ENCODE measurements around the gene ASB15.

Gene ASB15

GRCh38 chr7:123658023-123658422 lies 56.4 kb downstream of the ASB15 start:
- Histone ChIP-seq H3K27me3 (no peaks in the 10 kb centered on the region), H3K4me1 (no peaks in the 10 kb centered on the region), H3K4me3 (no peak overlapping the region), H3K9me3 (no peaks in the 10 kb centered on the region), H3K4me2 (no peak overlapping the region), H3K36me3 (no peaks in the 10 kb centered on the region), H3K9ac (no peak overlapping the region), H4K20me1 (no peaks in the 10 kb centered on the region), H3K27ac (no peak overlapping the region)
- TF ChIP-seq Cebpa-rat (IDR thresholded peaks at IDR 0.05) = no peak

GRCh38 chr7:123660514-123661354 lies 59.1 kb downstream of the ASB15 start:
- H3K36me3 ChIP-seq = no peaks in the 10 kb centered on the region
- no peaks in the 10 kb centered on the region for H3K4me1 ChIP-seq
- no peak for TF ChIP-seq Cebpa-rat (IDR thresholded peaks at IDR 0.05)
- H3K4me3 ChIP-seq = no peak overlapping the region
- H3K9me3 ChIP-seq = no peaks in the 10 kb centered on the region
- H3K4me2 ChIP-seq = no peak overlapping the region
- no peak overlapping the region for H3K9ac ChIP-seq
- no peaks in the 10 kb centered on the region for H3K27me3 ChIP-seq
- no peaks in the 10 kb centered on the region for H4K20me1 ChIP-seq
- no peak overlapping the region for H3K27ac ChIP-seq

GRCh38 chr7:123661765-123662164 lies 60.1 kb downstream of the ASB15 start:
- H3K27me3 ChIP-seq = no peaks in the 10 kb centered on the region
- H3K4me2 ChIP-seq = no peak overlapping the region
- no peaks in the 10 kb centered on the region for H4K20me1 ChIP-seq
- no peaks in the 10 kb centered on the region for H3K9me3 ChIP-seq
- no peak overlapping the region for H3K9ac ChIP-seq
- no peak for TF ChIP-seq Cebpa-rat (IDR thresholded peaks at IDR 0.05)
- no peak overlapping the region for H3K27ac ChIP-seq
- H3K4me1 ChIP-seq = no peaks in the 10 kb centered on the region
- no peak overlapping the region for H3K4me3 ChIP-seq
- no peaks in the 10 kb centered on the region for H3K36me3 ChIP-seq

- H3K27ac ChIP-seq = no peak overlapping the region
- H3K4me1 ChIP-seq = no peaks in the 10 kb centered on the region
- no peak for TF ChIP-seq Cebpa-rat (IDR thresholded peaks at IDR 0.05)
- no peaks in the 10 kb centered on the region for H3K36me3 ChIP-seq
- no peaks in the 10 kb centered on the region for H3K9me3 ChIP-seq
- H3K27me3 ChIP-seq = no peaks in the 10 kb centered on the region
- no peaks in the 10 kb centered on the region for H4K20me1 ChIP-seq
- no peak overlapping the region for H3K4me3 ChIP-seq
- H3K9ac ChIP-seq = no peak overlapping the region
- H3K4me2 ChIP-seq = no peak overlapping the region
Observed at GRCh38 chr7:123662293-123662692, 60.7 kb downstream of the ASB15 start.

GRCh38 chr7:123662755-123663154 lies 61.1 kb downstream of the ASB15 start:
- no peaks in the 10 kb centered on the region for H4K20me1 ChIP-seq

GRCh38 chr7:123663200-123663599 lies 61.6 kb downstream of the ASB15 start:
- H3K27ac ChIP-seq = no peak overlapping the region
- H3K9ac ChIP-seq = no peak overlapping the region
- TF ChIP-seq Cebpa-rat (IDR thresholded peaks at IDR 0.05) = no peak
- H3K9me3 ChIP-seq = no peaks in the 10 kb centered on the region
- H3K36me3 ChIP-seq = no peaks in the 10 kb centered on the region
- no peaks in the 10 kb centered on the region for H3K4me1 ChIP-seq
- no peak overlapping the region for H3K4me3 ChIP-seq
- H3K4me2 ChIP-seq = no peak overlapping the region
- H4K20me1 ChIP-seq = no peaks in the 10 kb centered on the region
- H3K27me3 ChIP-seq = no peaks in the 10 kb centered on the region

More at GRCh38 chr7:123662755-123663154, 61.1 kb downstream of the ASB15 start:
- no peaks in the 10 kb centered on the region for H3K9me3 ChIP-seq
- TF ChIP-seq Cebpa-rat (IDR thresholded peaks at IDR 0.05) = no peak
- H3K27ac ChIP-seq = no peak overlapping the region
- H3K36me3 ChIP-seq = no peaks in the 10 kb centered on the region
- H3K4me3 ChIP-seq = no peak overlapping the region
- no peak overlapping the region for H3K9ac ChIP-seq
- no peak overlapping the region for H3K4me2 ChIP-seq
- no peaks in the 10 kb centered on the region for H3K4me1 ChIP-seq
- no peaks in the 10 kb centered on the region for H3K27me3 ChIP-seq

- H4K20me1 ChIP-seq = no peaks in the 10 kb centered on the region
- H3K9me3 ChIP-seq = no peaks in the 10 kb centered on the region
- no peak overlapping the region for H3K9ac ChIP-seq
- H3K36me3 ChIP-seq = no peaks in the 10 kb centered on the region
- H3K4me3 ChIP-seq = no peak overlapping the region
- no peak overlapping the region for H3K27ac ChIP-seq
- H3K27me3 ChIP-seq = no peaks in the 10 kb centered on the region
- no peak for TF ChIP-seq Cebpa-rat (IDR thresholded peaks at IDR 0.05)
- H3K4me1 ChIP-seq = no peaks in the 10 kb centered on the region
- no peak overlapping the region for H3K4me2 ChIP-seq
Observed at GRCh38 chr7:123665157-123665556, 63.5 kb downstream of the ASB15 start.

- no peaks in the 10 kb centered on the region for H3K27me3 ChIP-seq
- no peaks in the 10 kb centered on the region for H3K9me3 ChIP-seq
- H4K20me1 ChIP-seq = no peaks in the 10 kb centered on the region
- H3K4me1 ChIP-seq = no peaks in the 10 kb centered on the region
- no peak overlapping the region for H3K27ac ChIP-seq
- no peak overlapping the region for H3K4me2 ChIP-seq
- H3K36me3 ChIP-seq = no peaks in the 10 kb centered on the region
- H3K4me3 ChIP-seq = no peak overlapping the region
- TF ChIP-seq Cebpa-rat (IDR thresholded peaks at IDR 0.05) = no peak
- no peak overlapping the region for H3K9ac ChIP-seq
Observed at GRCh38 chr7:123665896-123666295, 64.3 kb downstream of the ASB15 start.

- no peaks in the 10 kb centered on the region for H3K4me1 ChIP-seq
- H3K9me3 ChIP-seq = no peaks in the 10 kb centered on the region
- no peaks in the 10 kb centered on the region for H3K36me3 ChIP-seq
- no peaks in the 10 kb centered on the region for H3K27me3 ChIP-seq
- H3K4me3 ChIP-seq = no peak overlapping the region
- no peaks in the 10 kb centered on the region for H4K20me1 ChIP-seq
- no peak for TF ChIP-seq Cebpa-rat (IDR thresholded peaks at IDR 0.05)
- H3K27ac ChIP-seq = no peak overlapping the region
- no peak overlapping the region for H3K4me2 ChIP-seq
- no peak overlapping the region for H3K9ac ChIP-seq
Observed at GRCh38 chr7:123666492-123666891, 64.9 kb downstream of the ASB15 start.

- Histone ChIP-seq H3K36me3 (no peaks in the 10 kb centered on the region), H3K27me3 (no peaks in the 10 kb centered on the region), H3K9me3 (no peaks in the 10 kb centered on the region), H4K20me1 (no peaks in the 10 kb centered on the region), H3K27ac (no peak overlapping the region), H3K4me3 (no peak overlapping the region), H3K9ac (no peak overlapping the region), H3K4me1 (no peaks in the 10 kb centered on the region), H3K4me2 (no peak overlapping the region)
- TF ChIP-seq Cebpa-rat (IDR thresholded peaks at IDR 0.05) = no peak
Observed at GRCh38 chr7:123669485-123669884, 67.9 kb downstream of the ASB15 start.
